Myocyte (in vitro differentiated cells): ENCODE data around the gene CCL20. TPM values are rescaled to one million over a fixed set of nuclear protein-coding genes. Genes with fewer than 3 reads are reported as not detected.

Experiments
- total RNA-seq: library from RNA; depleted of rRNA; stranded (reverse); fragments of >200 nt; gene quantifications from 2 replicates; pipeline ENCODE4 v1.2.3, GENCODE V29; 2014

The CCL20 gene
- total RNA-seq, 1 donor from 2014 or later: not detected

Other genes starting within 250 kb of the CCL20 start
- gene SCYGR2, start 214.9 kb upstream of the CCL20 start, total RNA-seq: not detected in 2 replicates
- not detected in 2 replicates for gene SCYGR3, start 199.0 kb upstream of the CCL20 start, total RNA-seq
- gene SCYGR4, start 196.3 kb upstream of the CCL20 start, total RNA-seq: not detected in 2 replicates
- not detected in 2 replicates for gene SCYGR5, start 147.0 kb upstream of the CCL20 start, total RNA-seq
- gene SLC19A3, start 95.8 kb upstream of the CCL20 start, total RNA-seq: 0.29 TPM in 1 of 2 replicates, not detected in the other
- gene SCYGR6, start 89.1 kb upstream of the CCL20 start, total RNA-seq: not detected in 2 replicates
- not detected in 2 replicates for gene SCYGR7, start 85.5 kb upstream of the CCL20 start, total RNA-seq
- gene SCYGR8, start 67.9 kb upstream of the CCL20 start, total RNA-seq: not detected in 2 replicates
- not detected in 2 replicates for gene DAW1, start 57.8 kb downstream of the CCL20 start, total RNA-seq